HG03442 (cell line): ENCODE results near the gene KLF16.

Experiments
- ATAC-seq: cut with Tn5 transposase; IDR thresholded peaks from one replicate; pipeline ENCODE4 v1.9.1; 2021; ENCODE audit warnings: mild to moderate bottlenecking, moderate library complexity; ENCODE audit not compliant: unreplicated experiment

KLF16 gene

GRCh38 chr19:1811942-1812425 lies 51.4 kb downstream of the KLF16 start, which contains the start of gene ATP8B3:
Gene ATP8B3 (minus strand): TSS chr19:1812276. CDS start chr19:1811736, 540 bp downstream.
- peak; percentile 7 for ATAC-seq

- no peak for ATAC-seq
Measured at GRCh38 chr19:1811472-1811894, 51.9 kb downstream of the KLF16 start.

GRCh38 chr19:1810439-1811160 lies 52.8 kb downstream of the KLF16 start:
- no peak for ATAC-seq

GRCh38 chr19:1809678-1810077 lies 53.7 kb downstream of the KLF16 start:
- no peak for ATAC-seq

GRCh38 chr19:1808395-1808731 lies 55.0 kb downstream of the KLF16 start:
- no peak for ATAC-seq

GRCh38 chr19:1807695-1808394 lies 55.5 kb downstream of the KLF16 start:
- no peak for ATAC-seq

- no peak for ATAC-seq
Measured at GRCh38 chr19:1807030-1807694, 56.2 kb downstream of the KLF16 start.

GRCh38 chr19:1806184-1807029 lies 57.0 kb downstream of the KLF16 start:
- no peak for ATAC-seq

GRCh38 chr19:1805401-1806183 lies 57.8 kb downstream of the KLF16 start:
- no peak for ATAC-seq

GRCh38 chr19:1804858-1805257 lies 58.5 kb downstream of the KLF16 start:
- no peak for ATAC-seq
